Renal cortical epithelial cell (primary cell): Measurements from ENCODE around the gene WWOX. TPM values are rescaled to one million over a fixed set of nuclear protein-coding genes. Genes with fewer than 3 reads are reported as not detected.
A peak's percentile ranks its signal among the peaks of the same experiment; 100 is the strongest.

Experiments used
- DNase-seq: peaks from one replicate; pipeline ENCODE4 v3.0.0-alpha.2; 2011; ENCODE audit warnings: low read depth
- total RNA-seq: library from RNA; depleted of rRNA; stranded (reverse); fragments of >200 nt; gene quantifications from 2 replicates; pipeline ENCODE4 v1.2.3, GENCODE V29; 2014

The WWOX gene
- total RNA-seq, 1 donor from 2014 or later: 29.5 TPM

GRCh38 chr16:78271981-78272380, 172.5 kb downstream of the WWOX start:
- no peak for DNase-seq

- no peak for DNase-seq
Measured at GRCh38 chr16:78274771-78275170, 175.3 kb downstream of the WWOX start.

GRCh38 chr16:78275420-78275819, 176.0 kb downstream of the WWOX start:
- DNase-seq: no peak

- DNase-seq: no peak
Measured at GRCh38 chr16:78277321-78278055, 178.0 kb downstream of the WWOX start.

- DNase-seq: no peak
Measured at GRCh38 chr16:78278056-78278450, 178.6 kb downstream of the WWOX start.

GRCh38 chr16:78281115-78281514, 181.7 kb downstream of the WWOX start:
- no peak for DNase-seq

GRCh38 chr16:78283548-78284251, 184.2 kb downstream of the WWOX start:
- DNase-seq: no peak

- DNase-seq: no peak
Measured at GRCh38 chr16:78284326-78284725, 184.9 kb downstream of the WWOX start.

- DNase-seq: peak; percentile 11
Measured at GRCh38 chr16:78284957-78285434, 185.5 kb downstream of the WWOX start.

- no peak for DNase-seq
Measured at GRCh38 chr16:78285437-78285922, 186.0 kb downstream of the WWOX start.

GRCh38 chr16:78286065-78286464, 186.6 kb downstream of the WWOX start:
- no peak for DNase-seq

- peak; percentile 20 for DNase-seq
Measured at GRCh38 chr16:78288888-78289287, 189.4 kb downstream of the WWOX start.

GRCh38 chr16:78289373-78289772, 189.9 kb downstream of the WWOX start:
- DNase-seq: peak; percentile 82

- peak; percentile 68 for DNase-seq
Measured at GRCh38 chr16:78289844-78290277, 190.4 kb downstream of the WWOX start.

- DNase-seq: peak; percentile 13
Measured at GRCh38 chr16:78290395-78290794, 190.9 kb downstream of the WWOX start.

GRCh38 chr16:78290872-78291591, 191.6 kb downstream of the WWOX start:
- no peak for DNase-seq

- no peak for DNase-seq
Measured at GRCh38 chr16:78291604-78292003, 192.2 kb downstream of the WWOX start.

- DNase-seq: no peak
Measured at GRCh38 chr16:78292086-78292843, 192.8 kb downstream of the WWOX start.

GRCh38 chr16:78292844-78293380, 193.5 kb downstream of the WWOX start:
- DNase-seq: peak; percentile 97

GRCh38 chr16:78294538-78295225, 195.2 kb downstream of the WWOX start:
- DNase-seq: no peak
